ENCODE measurements around the gene ZNF608. TPM values are rescaled to one million over a fixed set of nuclear protein-coding genes. Genes with fewer than 3 reads are reported as not detected.

ZNF608 gene
- total RNA-seq, 1 experiment from 2014 or later = 5.6 TPM

DNA sequence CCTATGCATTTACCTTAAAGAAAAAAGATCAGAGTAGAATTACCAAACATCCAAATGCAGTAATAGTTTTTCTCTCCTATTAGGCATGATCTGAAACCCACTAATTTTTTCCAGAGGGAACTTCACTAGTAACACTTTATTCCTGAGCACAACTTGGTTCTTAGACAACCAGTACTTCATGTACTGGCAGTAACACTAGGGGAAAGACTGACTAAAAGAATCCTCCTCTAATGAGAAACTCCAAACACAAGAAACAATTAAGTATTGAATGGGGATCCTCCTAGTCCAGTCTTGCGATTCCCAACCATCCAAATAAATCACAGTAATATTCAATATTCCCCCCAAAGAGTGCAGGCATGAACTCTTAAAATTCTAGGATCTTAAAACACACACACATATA is 48.9 kb downstream of the ZNF608 start:
- no peak overlapping the region for H3K9ac ChIP-seq (ENCODE audit: low read length)
- POLR2A ChIA-PET = no interaction called here
- H3K79me2 ChIP-seq (ENCODE audit: insufficient read depth, low read length) = no peaks in the 10 kb centered on the region
- TF ChIP-seq POLR2AphosphoS5 (IDR thresholded peaks at IDR 0.05; ENCODE audit: low read depth, low read length) = no peak
- no peak for TF ChIP-seq EZH2phosphoT487 (IDR thresholded peaks at IDR 0.05; ENCODE audit: borderline replicate concordance)
- TF ChIP-seq, protein P1, sequence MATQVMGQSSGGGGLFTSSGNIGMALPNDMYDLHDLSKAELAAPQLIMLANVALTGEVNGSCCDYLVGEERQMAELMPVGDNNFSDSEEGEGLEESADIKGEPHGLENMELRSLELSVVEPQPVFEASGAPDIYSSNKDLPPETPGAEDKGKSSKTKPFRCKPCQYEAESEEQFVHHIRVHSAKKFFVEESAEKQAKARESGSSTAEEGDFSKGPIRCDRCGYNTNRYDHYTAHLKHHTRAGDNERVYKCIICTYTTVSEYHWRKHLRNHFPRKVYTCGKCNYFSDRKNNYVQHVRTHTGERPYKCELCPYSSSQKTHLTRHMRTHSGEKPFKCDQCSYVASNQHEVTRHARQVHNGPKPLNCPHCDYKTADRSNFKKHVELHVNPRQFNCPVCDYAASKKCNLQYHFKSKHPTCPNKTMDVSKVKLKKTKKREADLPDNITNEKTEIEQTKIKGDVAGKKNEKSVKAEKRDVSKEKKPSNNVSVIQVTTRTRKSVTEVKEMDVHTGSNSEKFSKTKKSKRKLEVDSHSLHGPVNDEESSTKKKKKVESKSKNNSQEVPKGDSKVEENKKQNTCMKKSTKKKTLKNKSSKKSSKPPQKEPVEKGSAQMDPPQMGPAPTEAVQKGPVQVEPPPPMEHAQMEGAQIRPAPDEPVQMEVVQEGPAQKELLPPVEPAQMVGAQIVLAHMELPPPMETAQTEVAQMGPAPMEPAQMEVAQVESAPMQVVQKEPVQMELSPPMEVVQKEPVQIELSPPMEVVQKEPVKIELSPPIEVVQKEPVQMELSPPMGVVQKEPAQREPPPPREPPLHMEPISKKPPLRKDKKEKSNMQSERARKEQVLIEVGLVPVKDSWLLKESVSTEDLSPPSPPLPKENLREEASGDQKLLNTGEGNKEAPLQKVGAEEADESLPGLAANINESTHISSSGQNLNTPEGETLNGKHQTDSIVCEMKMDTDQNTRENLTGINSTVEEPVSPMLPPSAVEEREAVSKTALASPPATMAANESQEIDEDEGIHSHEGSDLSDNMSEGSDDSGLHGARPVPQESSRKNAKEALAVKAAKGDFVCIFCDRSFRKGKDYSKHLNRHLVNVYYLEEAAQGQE (IDR thresholded peaks at IDR 0.05; ENCODE audit: low read depth) = no peak
- TF ChIP-seq, protein P2, sequence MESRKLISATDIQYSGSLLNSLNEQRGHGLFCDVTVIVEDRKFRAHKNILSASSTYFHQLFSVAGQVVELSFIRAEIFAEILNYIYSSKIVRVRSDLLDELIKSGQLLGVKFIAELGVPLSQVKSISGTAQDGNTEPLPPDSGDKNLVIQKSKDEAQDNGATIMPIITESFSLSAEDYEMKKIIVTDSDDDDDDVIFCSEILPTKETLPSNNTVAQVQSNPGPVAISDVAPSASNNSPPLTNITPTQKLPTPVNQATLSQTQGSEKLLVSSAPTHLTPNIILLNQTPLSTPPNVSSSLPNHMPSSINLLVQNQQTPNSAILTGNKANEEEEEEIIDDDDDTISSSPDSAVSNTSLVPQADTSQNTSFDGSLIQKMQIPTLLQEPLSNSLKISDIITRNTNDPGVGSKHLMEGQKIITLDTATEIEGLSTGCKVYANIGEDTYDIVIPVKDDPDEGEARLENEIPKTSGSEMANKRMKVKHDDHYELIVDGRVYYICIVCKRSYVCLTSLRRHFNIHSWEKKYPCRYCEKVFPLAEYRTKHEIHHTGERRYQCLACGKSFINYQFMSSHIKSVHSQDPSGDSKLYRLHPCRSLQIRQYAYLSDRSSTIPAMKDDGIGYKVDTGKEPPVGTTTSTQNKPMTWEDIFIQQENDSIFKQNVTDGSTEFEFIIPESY (IDR thresholded peaks at IDR 0.05; ENCODE audit: extremely low read depth, insufficient replicate concordance, low read length) = no peak
- TF ChIP-seq, protein P3, sequence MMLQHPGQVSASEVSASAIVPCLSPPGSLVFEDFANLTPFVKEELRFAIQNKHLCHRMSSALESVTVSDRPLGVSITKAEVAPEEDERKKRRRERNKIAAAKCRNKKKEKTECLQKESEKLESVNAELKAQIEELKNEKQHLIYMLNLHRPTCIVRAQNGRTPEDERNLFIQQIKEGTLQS (IDR thresholded peaks at IDR 0.05) = no peak
- no peak for TF ChIP-seq ZNF274 (IDR thresholded peaks at IDR 0.05; ENCODE audit: low read depth, low read length)
- TF ChIP-seq SP1 (IDR thresholded peaks at IDR 0.05; ENCODE audit: low read depth) = no peak
- no peak for TF ChIP-seq YY1 (IDR thresholded peaks at IDR 0.05; ENCODE audit: extremely low read depth, insufficient replicate concordance, low read depth, low read length)
- TF ChIP-seq, protein P4, sequence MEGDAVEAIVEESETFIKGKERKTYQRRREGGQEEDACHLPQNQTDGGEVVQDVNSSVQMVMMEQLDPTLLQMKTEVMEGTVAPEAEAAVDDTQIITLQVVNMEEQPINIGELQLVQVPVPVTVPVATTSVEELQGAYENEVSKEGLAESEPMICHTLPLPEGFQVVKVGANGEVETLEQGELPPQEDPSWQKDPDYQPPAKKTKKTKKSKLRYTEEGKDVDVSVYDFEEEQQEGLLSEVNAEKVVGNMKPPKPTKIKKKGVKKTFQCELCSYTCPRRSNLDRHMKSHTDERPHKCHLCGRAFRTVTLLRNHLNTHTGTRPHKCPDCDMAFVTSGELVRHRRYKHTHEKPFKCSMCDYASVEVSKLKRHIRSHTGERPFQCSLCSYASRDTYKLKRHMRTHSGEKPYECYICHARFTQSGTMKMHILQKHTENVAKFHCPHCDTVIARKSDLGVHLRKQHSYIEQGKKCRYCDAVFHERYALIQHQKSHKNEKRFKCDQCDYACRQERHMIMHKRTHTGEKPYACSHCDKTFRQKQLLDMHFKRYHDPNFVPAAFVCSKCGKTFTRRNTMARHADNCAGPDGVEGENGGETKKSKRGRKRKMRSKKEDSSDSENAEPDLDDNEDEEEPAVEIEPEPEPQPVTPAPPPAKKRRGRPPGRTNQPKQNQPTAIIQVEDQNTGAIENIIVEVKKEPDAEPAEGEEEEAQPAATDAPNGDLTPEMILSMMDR (IDR thresholded peaks at IDR 0.05 in 2 of 3, conservative IDR thresholded peaks at IDR 0.05 in 1 of 3; ENCODE audit: borderline replicate concordance in 1 of 3, insufficient read depth in 1 of 3, low read depth in 2 of 3, low read length in 2 of 3) = no peak
- no peak for TF ChIP-seq JUND (IDR thresholded peaks at IDR 0.05)
- ATAC-seq (no peak), DNase-seq (ENCODE audit: low read depth, low spot score) (no peak)
- no peak overlapping the region for H3K4me3 ChIP-seq (replicated peaks in 1 of 2; ENCODE audit: low read depth in 1 of 2, low read length in 2 of 2)
- no peak overlapping the region for H3K4me2 ChIP-seq (ENCODE audit: low read length)
- intact Hi-C loops (cut with micrococcal nuclease) = no loop called here
- no peaks in the 10 kb centered on the region for H3K9me3 ChIP-seq (ENCODE audit: control insufficient read depth in 1 of 2, insufficient read depth in 1 of 2, low read depth in 1 of 2, low read length in 2 of 2)
- H4K20me1 ChIP-seq (ENCODE audit: insufficient read depth) = no peaks in the 10 kb centered on the region
- H3K27ac ChIP-seq (ENCODE audit: low read depth, low read length) = no peak overlapping the region
- RAD21 ChIA-PET (ENCODE audit: low non-redundant PET in 1 of 2, low total read pairs in 2 of 2, uncharacterized antibody in 2 of 2, unreplicated experiment in 2 of 2) = no interaction called here
- no peaks in the 10 kb centered on the region for H3K36me3 ChIP-seq (ENCODE audit: control insufficient read depth in 1 of 2, insufficient read depth in 2 of 2, low read length in 2 of 2)
- no TSS peak for BruUV-seq (replicated peaks)
- CTCF ChIA-PET = no interaction called here
- H2AFZ ChIP-seq (ENCODE audit: low read depth, low read length, poor library complexity, severe bottlenecking) = no peak overlapping the region
- H3K4me1 ChIP-seq (ENCODE audit: control insufficient read depth in 1 of 2, insufficient read depth in 2 of 2, low read length in 2 of 2) = no peaks in the 10 kb centered on the region
- no peaks in the 10 kb centered on the region for H3K9me2 ChIP-seq (ENCODE audit: insufficient read depth)
- H3K27me3 ChIP-seq (ENCODE audit: insufficient read depth, low read length) = no peaks in the 10 kb centered on the region

Data from HCT116 (cell line).